DND-41 (cell line): ENCODE measurements around the gene LEFTY2.
A peak's percentile ranks its signal among the peaks of the same experiment; 100 is the strongest.

ENCODE experiments used
- ATAC-seq: fragments of 200-7000 bp; cut with Tn5 transposase; 3 replicates; pipeline ENCODE4 v1.9.1; 2021; ENCODE audit warnings: low read depth; ENCODE audit not compliant: insufficient read depth
- DNase-seq: peaks from one replicate; pipeline ENCODE4 v3.0.0-alpha.2; 2020
- H2AFZ ChIP-seq: 2 replicates; pipeline ENCODE4 v1.6.0; 2012; ENCODE audit warnings: low read depth, low read length
- H3K27ac ChIP-seq: 2 replicates; pipeline ENCODE4 v1.5.1; 2012; ENCODE audit warnings: low read length, inconsistent platforms
- H3K27me3 ChIP-seq: fragments of 200-600 bp; sonication (generic); 2 replicates; pipeline ENCODE4 v1.6.0; 2012; ENCODE audit warnings: low read length, mild to moderate bottlenecking, inconsistent platforms; ENCODE audit not compliant: insufficient read depth, poor library complexity
- H3K36me3 ChIP-seq: 2 replicates; pipeline ENCODE4 v1.5.1; 2012; ENCODE audit warnings: low read length, inconsistent platforms; ENCODE audit not compliant: insufficient read depth
- H3K4me1 ChIP-seq: 2 replicates; pipeline ENCODE4 v1.5.1; 2012; ENCODE audit warnings: mild to moderate bottlenecking, low read length; ENCODE audit not compliant: insufficient read depth
- H3K4me2 ChIP-seq: 2 replicates; pipeline ENCODE4 v1.6.0; 2012; ENCODE audit warnings: mild to moderate bottlenecking, moderate library complexity, low read length, inconsistent platforms; ENCODE audit not compliant: insufficient read depth
- H3K4me3 ChIP-seq, 2 experiments: fragments of 200-600 bp in 1 of 2; shearing (Covaris generic) in 1 of 2; 2 replicates each; pipeline ENCODE4 v1.5.1; 2012 to 2016; ENCODE audit warnings: inconsistent platforms in 2 of 2, low read length in 2 of 2, mild to moderate bottlenecking in 2 of 2, low read depth in 1 of 2, moderate library complexity in 1 of 2
- H3K79me2 ChIP-seq: 2 replicates; pipeline ENCODE4 v1.6.0; 2012; ENCODE audit warnings: low read length, inconsistent platforms; ENCODE audit not compliant: insufficient read depth
- H3K9ac ChIP-seq: 2 replicates; pipeline ENCODE4 v1.6.0; 2012; ENCODE audit warnings: low read depth, mild to moderate bottlenecking, inconsistent platforms, low read length, moderate library complexity
- H3K9me3 ChIP-seq: 2 replicates; pipeline ENCODE4 v1.5.1; 2012; ENCODE audit warnings: low read length, moderate library complexity, mild to moderate bottlenecking, inconsistent platforms; ENCODE audit not compliant: insufficient read depth, severe bottlenecking
- H4K20me1 ChIP-seq: 2 replicates; pipeline ENCODE4 v1.6.0; 2012; ENCODE audit warnings: low read length; ENCODE audit not compliant: insufficient read depth
- EZH2 ChIP-seq: IDR thresholded peaks from 3 replicates; pipeline ENCODE4 v1.6.1; 2012; ENCODE audit warnings: borderline replicate concordance, low read depth, mild to moderate bottlenecking, moderate library complexity, low read length, inconsistent platforms; ENCODE audit not compliant: severe bottlenecking
- TF ChIP-seq, protein P1 (sequence below): IDR thresholded peaks from 2 replicates; pipeline ENCODE4 v1.5.1; 2012; ENCODE audit warnings: borderline replicate concordance, low read length, moderate library complexity, mild to moderate bottlenecking; ENCODE audit not compliant: poor library complexity, severe bottlenecking; ENCODE audit errors: extremely low read depth

LEFTY2 gene

DNA sequence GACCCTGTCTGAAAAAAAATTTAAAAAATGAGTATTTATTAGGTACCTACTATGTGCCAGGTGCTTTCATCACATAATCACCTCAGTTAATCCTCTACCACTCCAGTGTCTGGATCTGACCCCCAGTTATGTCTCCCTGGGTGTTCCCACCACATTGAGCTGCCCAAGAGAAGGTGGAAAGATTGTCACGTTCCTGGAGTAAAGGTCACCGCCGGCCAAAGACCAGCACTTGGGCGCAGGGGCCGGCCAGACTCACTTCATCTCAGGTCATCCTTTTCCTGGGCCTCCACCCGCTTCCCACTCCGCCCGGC, 17.7 kb downstream of the LEFTY2 start:
- H3K9me3 ChIP-seq: no peaks in the 10 kb centered on the region
- H3K36me3 ChIP-seq: peaks cover 39% of the 10 kb centered on the region
- H3K79me2 ChIP-seq: peaks cover 36% of the 10 kb centered on the region
- peaks cover 20% of the 10 kb centered on the region for H4K20me1 ChIP-seq
- TF ChIP-seq, protein P1, sequence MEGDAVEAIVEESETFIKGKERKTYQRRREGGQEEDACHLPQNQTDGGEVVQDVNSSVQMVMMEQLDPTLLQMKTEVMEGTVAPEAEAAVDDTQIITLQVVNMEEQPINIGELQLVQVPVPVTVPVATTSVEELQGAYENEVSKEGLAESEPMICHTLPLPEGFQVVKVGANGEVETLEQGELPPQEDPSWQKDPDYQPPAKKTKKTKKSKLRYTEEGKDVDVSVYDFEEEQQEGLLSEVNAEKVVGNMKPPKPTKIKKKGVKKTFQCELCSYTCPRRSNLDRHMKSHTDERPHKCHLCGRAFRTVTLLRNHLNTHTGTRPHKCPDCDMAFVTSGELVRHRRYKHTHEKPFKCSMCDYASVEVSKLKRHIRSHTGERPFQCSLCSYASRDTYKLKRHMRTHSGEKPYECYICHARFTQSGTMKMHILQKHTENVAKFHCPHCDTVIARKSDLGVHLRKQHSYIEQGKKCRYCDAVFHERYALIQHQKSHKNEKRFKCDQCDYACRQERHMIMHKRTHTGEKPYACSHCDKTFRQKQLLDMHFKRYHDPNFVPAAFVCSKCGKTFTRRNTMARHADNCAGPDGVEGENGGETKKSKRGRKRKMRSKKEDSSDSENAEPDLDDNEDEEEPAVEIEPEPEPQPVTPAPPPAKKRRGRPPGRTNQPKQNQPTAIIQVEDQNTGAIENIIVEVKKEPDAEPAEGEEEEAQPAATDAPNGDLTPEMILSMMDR: no peak
- DNase-seq (no peak), ATAC-seq (no peak)
- peak overlapping the region; percentile 96 to 99 for H3K4me3 ChIP-seq
- H3K27ac ChIP-seq: peak overlapping the region; percentile 96
- peaks cover 54% of the 10 kb centered on the region for H3K4me1 ChIP-seq
- H3K4me2 ChIP-seq: peak overlapping the region; percentile 94
- H2AFZ ChIP-seq: peak overlapping the region; percentile 95
- H3K9ac ChIP-seq: peak overlapping the region; percentile 100
- no peaks in the 10 kb centered on the region for H3K27me3 ChIP-seq

DNA sequence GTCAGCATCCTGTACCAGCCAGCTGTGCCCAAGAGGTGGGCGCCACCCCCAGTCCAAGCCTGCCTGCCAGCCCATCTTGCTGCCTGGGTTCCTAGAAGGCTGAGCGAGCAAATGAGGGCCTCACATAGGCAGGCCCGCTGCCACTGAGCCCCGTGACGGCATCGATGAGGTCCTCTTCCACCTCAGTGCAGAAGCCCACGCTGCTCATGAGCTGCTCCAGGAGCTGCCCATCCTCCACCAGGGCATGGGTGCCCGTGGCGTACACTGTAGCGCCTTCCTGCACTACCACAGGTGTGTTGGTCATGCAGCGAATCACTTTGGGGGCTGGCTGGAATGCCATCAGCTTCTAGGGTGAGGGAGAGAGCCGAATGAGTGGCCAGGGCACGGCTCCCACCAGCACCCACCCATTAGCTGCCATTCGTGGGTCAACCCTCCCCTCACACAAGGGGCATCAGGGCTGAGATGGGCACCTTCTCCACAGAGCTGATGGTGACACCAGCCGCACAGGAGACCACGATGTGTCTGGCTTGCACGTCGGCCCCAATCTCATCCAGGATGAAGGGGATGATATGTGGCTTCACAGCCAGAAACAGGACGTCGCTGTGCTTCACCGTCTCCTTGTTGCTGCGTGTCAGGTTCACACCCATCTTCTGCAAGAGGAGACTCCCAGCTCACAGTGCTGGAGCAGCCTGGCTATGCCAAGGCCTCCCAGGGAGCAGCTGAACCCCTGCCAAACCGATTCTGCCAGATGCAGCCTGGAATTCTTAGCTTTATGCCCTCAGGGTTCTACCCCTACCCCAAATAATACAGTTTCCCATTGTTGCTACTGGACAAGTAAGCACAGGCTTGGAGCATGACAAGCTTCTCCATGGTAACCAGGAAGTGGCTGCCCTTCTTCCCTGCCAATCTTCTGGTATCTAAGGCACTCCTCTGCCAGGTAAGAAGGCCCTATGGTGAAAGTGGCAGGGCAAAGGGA, 19.0 kb downstream of the LEFTY2 start:
- peak overlapping the region; percentile 100 for H3K9ac ChIP-seq
- peak overlapping the region; percentile 96 for H3K27ac ChIP-seq

DNA sequence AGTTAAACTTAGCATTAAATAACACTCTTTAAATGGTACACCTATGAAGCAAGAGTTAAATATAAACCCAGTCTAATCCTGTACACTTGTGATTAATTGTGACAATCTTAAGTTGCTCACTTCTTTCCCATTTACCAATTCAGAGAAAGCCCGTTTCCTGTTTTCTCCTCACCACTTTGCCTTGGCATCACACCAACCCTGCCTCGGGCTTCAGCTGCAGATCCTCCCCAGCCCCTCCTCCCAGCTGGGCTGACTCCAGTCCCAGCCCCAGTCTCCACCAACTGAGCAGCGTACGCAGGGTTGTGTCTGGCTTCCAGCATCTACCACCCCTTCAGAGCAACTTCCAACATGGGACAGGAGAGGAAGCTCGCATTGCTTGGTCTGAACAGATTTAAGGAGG, 21.1 kb downstream of the LEFTY2 start:
- H3K79me2 ChIP-seq: peaks cover 36% of the 10 kb centered on the region
- DNase-seq: peak; percentile 80
- no peak overlapping the region for H3K4me3 ChIP-seq
- peaks cover 20% of the 10 kb centered on the region for H4K20me1 ChIP-seq
- ATAC-seq: peak; percentile 51
- TF ChIP-seq EZH2: no peak
- H2AFZ ChIP-seq: no peak overlapping the region
- no peaks in the 10 kb centered on the region for H3K9me3 ChIP-seq
- peak overlapping the region; percentile 34; the same call in 1 of the 2 replicates for H3K9ac ChIP-seq
- no peaks in the 10 kb centered on the region for H3K27me3 ChIP-seq
- H3K4me1 ChIP-seq: peaks cover 51% of the 10 kb centered on the region
- peak overlapping the region; percentile 94 for H3K4me2 ChIP-seq
- H3K27ac ChIP-seq: peak overlapping the region; percentile 84
- H3K36me3 ChIP-seq: peaks cover 53% of the 10 kb centered on the region

More for the DNA sequence above, 19.0 kb downstream of the LEFTY2 start:
- TF ChIP-seq, protein P1: no peak
- TF ChIP-seq EZH2: no peak
- Histone ChIP-seq H2AFZ (no peak overlapping the region), H3K4me3 (peak overlapping the region in 1 of 2 experiments; percentile 99; a peak in 2 of 4 replicates), H3K4me2 (peak overlapping the region; percentile 94), H3K4me1 (peaks cover 54% of the 10 kb centered on the region), H3K79me2 (peaks cover 36% of the 10 kb centered on the region), H3K9me3 (no peaks in the 10 kb centered on the region), H3K36me3 (peaks cover 48% of the 10 kb centered on the region), H4K20me1 (peaks cover 20% of the 10 kb centered on the region), H3K27me3 (no peaks in the 10 kb centered on the region)
- DNase-seq (no peak), ATAC-seq (no peak)

DNA sequence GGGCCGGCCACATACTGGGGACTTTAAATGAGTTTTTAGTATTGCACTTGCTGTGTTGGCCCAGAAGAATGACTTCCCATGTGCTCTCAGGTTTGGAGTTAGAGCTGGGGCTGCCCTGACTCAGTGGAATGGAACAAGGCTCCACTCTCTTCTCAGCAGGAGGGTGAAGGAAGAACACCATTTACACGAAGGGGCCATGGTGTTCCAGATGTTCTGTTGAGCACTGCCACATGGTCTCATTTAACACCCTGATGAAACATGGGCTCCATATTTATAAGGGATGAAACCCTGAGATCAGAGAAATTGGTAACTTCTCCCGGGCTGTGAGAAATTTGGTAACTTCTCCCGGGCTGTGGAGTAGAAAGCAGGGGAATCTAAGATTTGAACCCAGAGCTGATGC, 22.7 kb downstream of the LEFTY2 start:
- peaks cover 24% of the 10 kb centered on the region for H3K79me2 ChIP-seq
- no peaks in the 10 kb centered on the region for H3K9me3 ChIP-seq
- peaks cover 20% of the 10 kb centered on the region for H4K20me1 ChIP-seq
- TF ChIP-seq EZH2: no peak
- TF ChIP-seq, protein P1: no peak
- H3K27me3 ChIP-seq: no peaks in the 10 kb centered on the region
- ATAC-seq (no peak), DNase-seq (no peak)
- no peak overlapping the region for H3K4me3 ChIP-seq
- no peak overlapping the region for H3K9ac ChIP-seq
- peaks cover 53% of the 10 kb centered on the region for H3K36me3 ChIP-seq
- H2AFZ ChIP-seq: no peak overlapping the region
- H3K27ac ChIP-seq: no peak overlapping the region
- H3K4me2 ChIP-seq: no peak overlapping the region
- H3K4me1 ChIP-seq: peaks cover 44% of the 10 kb centered on the region
